GM19395 (cell line): ENCODE measurements around the gene RAPGEF2.
A peak's percentile ranks its signal among the peaks of the same experiment; 100 is the strongest.
"Not testable (repeated sequence)": the region's sequence is repeated elsewhere in the genome, so short reads cannot be mapped to it uniquely, and the experiment has no call there.

Experiments
- ATAC-seq: cut with Tn5 transposase; IDR thresholded peaks from one replicate; pipeline ENCODE4 v1.9.1; 2021; ENCODE audit warnings: mild to moderate bottlenecking, moderate library complexity; ENCODE audit not compliant: unreplicated experiment

RAPGEF2 gene

DNA sequence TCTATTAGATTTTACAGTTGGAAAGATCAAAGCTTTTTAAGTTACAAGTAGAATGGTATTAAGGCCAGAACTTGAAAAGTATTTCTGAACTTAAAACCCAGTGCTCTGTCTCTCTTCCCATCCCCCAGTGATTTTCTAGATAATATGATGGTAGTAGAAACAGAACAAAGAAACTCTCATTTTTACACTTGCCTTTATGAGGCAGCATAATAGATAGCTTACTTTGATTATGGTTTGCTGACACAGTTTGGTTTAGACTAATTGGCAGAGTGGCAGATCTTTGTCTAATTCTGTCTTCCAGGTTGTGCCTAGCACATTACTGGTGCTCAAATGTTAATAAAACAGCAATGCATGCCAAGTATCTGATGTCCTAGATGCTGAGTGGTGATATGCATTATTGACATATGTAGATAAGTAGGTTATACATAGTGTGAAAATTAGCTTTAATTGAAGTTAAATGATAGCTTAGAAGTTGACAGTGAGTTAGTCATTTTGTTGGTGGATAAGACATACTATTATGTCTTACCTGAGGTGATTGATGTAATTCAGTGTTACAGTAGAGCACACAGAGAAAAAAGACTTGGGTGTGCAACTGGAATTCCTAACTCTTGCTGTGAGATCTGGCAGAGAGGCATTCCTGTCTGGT lies 4.3 kb upstream of the RAPGEF2 start:
- no peak for ATAC-seq

DNA sequence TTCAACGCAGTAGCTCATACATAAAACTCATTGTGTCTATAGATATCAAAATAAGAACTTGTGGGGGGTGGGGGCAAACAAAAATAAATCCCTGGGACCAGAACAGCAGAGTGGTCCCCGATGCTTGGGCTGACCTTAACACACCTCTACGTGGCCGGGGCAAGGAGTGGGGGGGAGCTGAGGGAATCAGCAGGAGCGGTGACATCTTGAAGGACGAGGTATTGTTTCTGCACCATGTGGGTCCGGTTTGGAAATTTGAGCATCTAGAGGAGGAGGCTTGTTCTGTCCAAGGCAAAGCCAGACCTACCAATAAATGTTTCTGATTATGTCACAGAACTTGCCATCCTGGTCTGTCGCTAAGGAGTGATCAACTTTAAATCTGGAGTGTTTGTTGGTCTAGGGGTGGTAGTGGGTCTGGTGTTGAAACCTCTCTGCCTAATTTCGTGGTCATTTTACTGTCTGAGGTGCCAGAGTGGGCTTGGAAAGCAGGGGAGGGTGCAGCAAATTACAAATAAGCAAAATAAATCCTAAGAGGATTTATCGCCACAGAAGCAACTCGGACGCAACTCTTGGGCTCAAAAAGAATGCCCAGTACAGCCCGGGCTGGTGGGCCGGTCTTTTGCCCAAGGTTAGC lies 774 bp upstream of the RAPGEF2 start:
- no peak for ATAC-seq

GRCh38 chr4:159103384-159103990 lies 608 bp downstream of the RAPGEF2 start:
- peak; percentile 30 for ATAC-seq

DNA sequence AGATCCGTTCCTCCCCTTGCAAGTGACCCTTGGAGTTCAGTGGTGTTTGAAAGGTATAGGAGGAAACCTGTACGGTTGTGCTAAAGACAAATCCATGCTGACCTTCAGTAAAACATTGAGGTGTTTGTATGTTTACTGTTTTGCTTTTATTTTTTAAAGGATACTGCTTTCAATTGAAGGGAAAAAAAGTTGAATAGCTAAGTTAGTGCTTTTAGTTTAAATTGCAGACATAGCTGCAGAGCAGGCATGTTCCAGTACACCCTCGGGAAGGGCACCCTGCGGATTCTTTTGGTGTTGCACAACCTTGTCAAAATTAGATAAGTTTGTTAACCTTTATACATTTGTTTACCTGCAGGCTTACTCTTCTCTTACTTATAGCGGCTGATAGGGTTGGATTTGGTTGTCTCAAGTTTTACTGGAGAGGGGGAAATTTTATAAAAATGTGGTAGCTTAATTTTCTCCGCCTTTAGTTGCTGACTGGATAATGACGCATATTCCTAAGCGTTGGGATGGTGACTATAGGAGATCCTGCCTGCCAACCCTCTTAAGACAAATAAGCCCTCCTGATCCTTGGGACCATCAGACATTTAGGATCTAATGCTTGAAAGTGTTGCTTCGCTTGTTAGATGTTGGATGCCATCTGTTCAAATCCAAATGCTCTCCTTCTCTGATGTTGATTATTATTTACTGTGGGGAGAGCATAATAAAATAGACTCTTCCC lies 2.0 kb downstream of the RAPGEF2 start:
- ATAC-seq, result no peak

DNA sequence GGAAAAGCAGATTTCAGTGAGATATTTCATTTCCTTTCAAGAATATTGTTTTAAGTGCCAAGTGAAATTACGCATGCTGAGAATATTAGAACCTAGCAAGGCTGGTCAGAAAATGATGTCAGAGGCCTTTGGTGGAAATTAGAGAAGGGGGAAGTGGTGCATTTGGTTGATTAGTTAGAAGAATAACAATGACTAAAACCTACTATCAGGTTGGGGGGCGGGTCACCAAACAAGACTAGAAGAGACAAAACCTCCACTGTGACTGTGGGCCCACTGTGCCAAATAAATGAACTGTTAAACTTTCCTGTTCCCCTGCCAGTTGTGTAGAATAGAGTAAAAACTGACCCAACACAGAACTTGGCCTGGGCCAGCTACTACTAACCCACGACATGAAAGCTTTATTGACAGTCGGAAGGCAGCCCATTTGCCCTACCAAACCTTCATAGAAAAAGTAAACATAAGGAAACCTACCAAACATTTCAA lies 2.9 kb downstream of the RAPGEF2 start:
- no peak for ATAC-seq

- no peak for ATAC-seq
Measured at GRCh38 chr4:159106636-159107035, 3.8 kb downstream of the RAPGEF2 start.

DNA sequence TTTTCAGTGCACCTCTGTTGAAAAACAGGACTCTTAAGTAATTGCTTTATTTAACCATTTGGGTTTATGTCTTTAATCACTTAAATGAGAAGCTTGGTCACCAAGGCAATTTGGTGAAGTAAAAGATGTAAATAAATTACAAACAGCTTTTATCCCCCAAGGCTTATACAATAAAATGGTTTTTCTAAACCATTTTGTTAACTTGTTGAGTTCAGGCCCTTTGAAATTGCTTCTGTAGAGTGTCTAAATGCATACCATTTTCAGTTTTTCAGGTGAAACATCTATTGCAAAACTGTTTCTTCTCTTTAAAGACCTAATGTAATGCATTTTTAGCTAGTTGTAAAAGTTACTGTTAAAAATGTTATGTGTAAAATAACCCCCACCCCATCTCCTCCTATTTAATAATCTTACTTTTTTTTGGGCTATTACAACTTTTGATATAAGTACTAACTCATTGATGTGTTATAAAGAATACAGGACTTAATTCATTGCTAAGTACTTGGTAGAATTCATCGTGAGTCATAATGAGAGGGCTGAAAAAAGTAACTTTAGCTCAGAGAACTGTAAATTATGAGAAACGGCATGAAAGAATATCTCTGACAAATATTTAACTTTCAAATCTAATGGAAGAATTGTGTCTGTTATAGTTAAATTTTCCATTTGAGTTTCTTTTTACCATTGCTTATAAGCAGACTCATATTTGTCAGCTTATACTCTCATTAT lies 4.5 kb downstream of the RAPGEF2 start:
- no peak for ATAC-seq

DNA sequence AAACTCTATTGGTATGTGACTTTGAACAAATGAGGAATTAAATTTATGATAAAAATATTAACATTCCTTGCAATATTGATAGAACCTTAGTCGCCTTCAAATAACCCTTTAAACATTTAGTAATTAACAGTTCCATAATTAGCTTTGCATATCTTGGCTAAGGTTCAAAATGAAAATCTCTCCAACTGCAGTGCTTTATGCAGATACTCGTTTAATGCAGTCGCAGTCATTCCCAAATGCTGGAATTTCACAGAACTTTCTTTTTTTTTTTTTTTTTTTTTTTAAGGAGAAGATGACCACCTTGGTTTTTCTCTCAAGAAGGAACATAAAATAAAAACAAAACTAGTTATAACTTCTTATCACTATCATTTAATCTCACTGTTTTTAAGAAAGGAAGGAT lies 5.2 kb downstream of the RAPGEF2 start:
- ATAC-seq, result no peak

DNA sequence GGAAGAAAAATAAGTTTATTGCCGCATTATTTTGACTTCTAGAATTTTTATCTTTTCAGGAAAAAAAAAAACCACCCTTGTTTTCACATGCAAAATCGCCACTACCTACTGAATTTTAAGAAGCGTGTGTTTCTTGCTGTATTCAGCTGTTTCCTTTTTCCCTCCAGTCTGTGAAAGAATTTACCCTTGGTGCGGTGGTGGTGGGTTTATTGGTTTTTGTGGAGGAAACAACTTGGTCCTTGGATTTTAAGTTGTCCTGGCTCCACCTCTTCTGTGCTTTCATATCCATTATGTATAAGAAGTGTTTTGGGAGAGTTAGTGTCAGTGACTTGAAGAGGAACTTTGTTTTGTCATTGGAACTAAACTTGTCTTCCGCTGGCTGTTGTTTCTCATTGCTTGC lies 8.1 kb downstream of the RAPGEF2 start:
- ATAC-seq, result no peak

GRCh38 chr4:159111416-159111815 lies 8.5 kb downstream of the RAPGEF2 start:
- no peak for ATAC-seq

GRCh38 chr4:159113366-159113765 lies 10.5 kb downstream of the RAPGEF2 start:
- not testable (repeated sequence) for ATAC-seq

GRCh38 chr4:159116098-159116497 lies 13.2 kb downstream of the RAPGEF2 start:
- ATAC-seq, result not testable (repeated sequence)

DNA sequence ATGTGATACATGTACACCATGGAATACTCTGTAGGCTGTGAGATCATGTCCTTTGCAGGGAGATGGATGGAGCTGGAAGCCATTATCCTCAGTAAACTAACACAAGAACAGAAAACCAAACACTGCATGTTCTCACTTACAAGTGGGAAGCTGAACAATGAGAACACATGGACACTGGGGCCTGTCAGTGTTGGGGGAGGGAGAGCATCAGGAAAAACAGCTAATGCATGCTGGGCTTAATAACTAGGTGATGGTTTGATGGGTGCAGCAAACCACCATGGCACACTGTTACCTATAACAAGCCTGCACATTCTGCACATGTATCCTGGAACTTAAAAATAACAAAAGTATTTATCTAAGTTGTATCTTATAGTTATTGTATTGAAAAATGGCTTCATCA lies 13.8 kb downstream of the RAPGEF2 start:
- ATAC-seq, result not testable (repeated sequence)

- ATAC-seq, result no peak
Measured at GRCh38 chr4:159117564-159117963, 14.7 kb downstream of the RAPGEF2 start.

GRCh38 chr4:159117968-159118367 lies 15.1 kb downstream of the RAPGEF2 start:
- peak; percentile 65 for ATAC-seq

GRCh38 chr4:159121371-159121770 lies 18.5 kb downstream of the RAPGEF2 start:
- no peak for ATAC-seq

GRCh38 chr4:159126716-159127115 lies 23.8 kb downstream of the RAPGEF2 start:
- no peak for ATAC-seq

DNA sequence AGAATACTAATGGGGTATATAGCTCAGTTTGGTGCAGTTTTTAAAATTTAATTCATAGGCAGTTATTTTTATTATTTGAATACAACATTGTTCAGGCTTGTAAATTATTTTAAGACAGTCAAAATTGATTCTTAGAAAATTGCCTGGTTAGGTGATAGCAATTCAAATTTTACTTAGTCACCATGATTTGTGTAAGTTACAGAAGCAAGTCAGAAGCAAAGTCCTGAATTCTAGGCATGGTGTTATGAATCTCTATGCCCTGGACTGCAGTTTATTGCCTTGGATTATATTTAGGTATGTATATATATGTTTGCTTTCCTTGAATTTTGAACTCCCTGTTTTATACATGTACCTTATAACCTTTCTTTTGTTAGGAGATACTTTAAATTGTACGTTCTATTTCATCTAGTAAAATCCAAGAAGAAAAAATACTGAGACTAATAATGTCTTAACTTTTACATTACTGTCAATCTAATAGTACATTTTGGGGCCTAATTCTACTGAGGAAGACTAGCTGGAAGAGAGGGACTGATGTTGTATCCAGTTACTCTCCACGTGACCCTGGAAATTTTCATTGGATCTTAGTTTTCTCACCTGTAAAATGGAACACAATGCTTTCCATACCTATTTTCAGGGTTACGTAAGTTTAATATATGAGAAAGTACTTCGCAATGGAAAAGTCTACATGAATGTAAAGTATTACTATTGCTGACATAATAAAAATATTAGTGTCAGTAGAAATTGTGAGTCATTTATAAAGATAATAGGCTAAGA lies 25.1 kb downstream of the RAPGEF2 start:
- ATAC-seq, result no peak

- no peak for ATAC-seq
Measured at GRCh38 chr4:159129814-159130550, 27.1 kb downstream of the RAPGEF2 start.
